Neural cell (in vitro differentiated cells): Measurements from ENCODE around the gene PSIP1. TPM values are rescaled to one million over a fixed set of nuclear protein-coding genes. Genes with fewer than 3 reads are reported as not detected.

ENCODE experiments used
- H2AFZ ChIP-seq: fragments of 200-600, 300-800 bp; sonication (generic), shearing (Covaris generic); 2 replicates; pipeline ENCODE4 v1.6.0; 2014; ENCODE audit warnings: low read depth, mild to moderate bottlenecking, antibody characterized with exemption, low read length, moderate library complexity
- H3F3A ChIP-seq: fragments of 200-600 bp; shearing (Covaris generic); 2 replicates; pipeline ENCODE4 v1.6.1; 2016; ENCODE audit warnings: mild to moderate bottlenecking, moderate library complexity, mixed read lengths, antibody characterized with exemption, low read length; ENCODE audit not compliant: insufficient read depth, poor library complexity, severe bottlenecking
- H3K27ac ChIP-seq: fragments of 200-600, 300-800 bp; sonication (generic), shearing (Covaris generic); 2 replicates; pipeline ENCODE4 v1.5.1; 2014; ENCODE audit warnings: mild to moderate bottlenecking, low read length, moderate library complexity
- H3K27me3 ChIP-seq: fragments of 300-800, 200-600 bp; sonication (generic), shearing (Covaris generic); 2 replicates; pipeline ENCODE4 v1.6.0; 2014; ENCODE audit warnings: mild to moderate bottlenecking, low read depth, low read length, moderate library complexity; ENCODE audit not compliant: insufficient read depth
- H3K36me3 ChIP-seq: fragments of 300-800, 200-600 bp; sonication (generic), shearing (Covaris generic); 2 replicates; pipeline ENCODE4 v1.5.1; 2014; ENCODE audit warnings: mild to moderate bottlenecking, antibody characterized with exemption, low read length, moderate library complexity; ENCODE audit not compliant: insufficient read depth
- H3K4me2 ChIP-seq: fragments of 300-800, 200-600 bp; sonication (generic), shearing (Covaris generic); 2 replicates; pipeline ENCODE4 v1.6.0; 2014; ENCODE audit warnings: mild to moderate bottlenecking, low read length
- H3K4me3 ChIP-seq: fragments of 300-800, 200-600 bp; sonication (generic), shearing (Covaris generic); 2 replicates; pipeline ENCODE4 v1.5.1; 2014; ENCODE audit warnings: mild to moderate bottlenecking, low read length, moderate library complexity
- H3K79me2 ChIP-seq: fragments of 200-600 bp; shearing (Covaris generic); replicated peaks from 2 replicates; pipeline ENCODE4 v1.6.0; 2014; ENCODE audit warnings: mild to moderate bottlenecking, low read length, moderate library complexity; ENCODE audit not compliant: insufficient read depth
- H3K9ac ChIP-seq: fragments of 300-800, 200-600 bp; sonication (generic), shearing (Covaris generic); 2 replicates; pipeline ENCODE4 v1.6.1; 2016; ENCODE audit warnings: mild to moderate bottlenecking, low read length, mixed read lengths
- H3K9me2 ChIP-seq: fragments of 200-600 bp; shearing (Covaris generic); 2 replicates; pipeline ENCODE4 v1.6.1; 2016; ENCODE audit warnings: mild to moderate bottlenecking, low read length, mixed read lengths; ENCODE audit not compliant: insufficient read depth
- H3K9me3 ChIP-seq: fragments of 200-600, 300-800 bp; sonication (generic), shearing (Covaris generic); 2 replicates; pipeline ENCODE4 v1.6.1; 2016; ENCODE audit warnings: mild to moderate bottlenecking, mixed run types, low read length, moderate library complexity, mixed read lengths
- H4K20me1 ChIP-seq: fragments of 200-600 bp; shearing (Covaris generic); 2 replicates; pipeline ENCODE4 v1.6.1; 2016; ENCODE audit warnings: mild to moderate bottlenecking, mixed run types; ENCODE audit not compliant: insufficient read depth
- EP300 ChIP-seq: fragments of 450-650 bp; conservative IDR thresholded peaks from 2 replicates; pipeline ENCODE4 v1.6.1; 2014; ENCODE audit warnings: antibody characterized with exemption, mild to moderate bottlenecking, moderate library complexity; ENCODE audit not compliant: poor library complexity, severe bottlenecking
- EZH2 ChIP-seq: fragments of 200-600, 300-800 bp; shearing (Covaris generic), sonication (generic); IDR thresholded peaks from 2 replicates; pipeline ENCODE4 v1.6.1; 2014; ENCODE audit warnings: antibody characterized with exemption, low read length, borderline replicate concordance, mild to moderate bottlenecking; ENCODE audit not compliant: insufficient read depth, poor library complexity, severe bottlenecking
- MXI1 ChIP-seq: fragments of 450-650 bp; conservative IDR thresholded peaks from 2 replicates; pipeline ENCODE4 v1.6.1; 2014; ENCODE audit warnings: antibody characterized with exemption, mild to moderate bottlenecking; ENCODE audit not compliant: poor library complexity, severe bottlenecking
- POLR2AphosphoS5 ChIP-seq: IDR thresholded peaks from 2 replicates; pipeline ENCODE4 v1.6.1; 2012
- RAD21 ChIP-seq: fragments of 450-650 bp; conservative IDR thresholded peaks from 2 replicates; pipeline ENCODE4 v1.6.1; 2014; ENCODE audit warnings: antibody characterized with exemption, mild to moderate bottlenecking, moderate library complexity
- SMC3 ChIP-seq: fragments of 450-650 bp; conservative IDR thresholded peaks from 2 replicates; pipeline ENCODE4 v1.6.1; 2014; ENCODE audit warnings: antibody characterized with exemption, mild to moderate bottlenecking, moderate library complexity; ENCODE audit not compliant: poor library complexity
- TAF1 ChIP-seq: IDR thresholded peaks from 2 replicates; pipeline ENCODE4 v1.6.1; 2012; ENCODE audit warnings: low read depth
- polyA plus RNA-seq: library from polyadenylated mRNA; depleted of rRNA; stranded (reverse); fragments of >200 nt; gene quantifications from 2 replicates; pipeline ENCODE4 v1.2.3, GENCODE V29; 2014
- TF ChIP-seq, protein P1 (sequence below): IDR thresholded peaks from 2 replicates; pipeline ENCODE4 v1.6.1; 2012; ENCODE audit warnings: borderline replicate concordance
- TF ChIP-seq, protein P2 (sequence below): fragments of 450-650 bp; IDR thresholded peaks from 2 replicates; pipeline ENCODE4 v1.5.1; 2014; ENCODE audit warnings: antibody characterized with exemption, mild to moderate bottlenecking, moderate library complexity; ENCODE audit not compliant: poor library complexity, severe bottlenecking

The PSIP1 gene
- polyA plus RNA-seq, 1 donor from 2014 or later, result 339 TPM

DNA sequence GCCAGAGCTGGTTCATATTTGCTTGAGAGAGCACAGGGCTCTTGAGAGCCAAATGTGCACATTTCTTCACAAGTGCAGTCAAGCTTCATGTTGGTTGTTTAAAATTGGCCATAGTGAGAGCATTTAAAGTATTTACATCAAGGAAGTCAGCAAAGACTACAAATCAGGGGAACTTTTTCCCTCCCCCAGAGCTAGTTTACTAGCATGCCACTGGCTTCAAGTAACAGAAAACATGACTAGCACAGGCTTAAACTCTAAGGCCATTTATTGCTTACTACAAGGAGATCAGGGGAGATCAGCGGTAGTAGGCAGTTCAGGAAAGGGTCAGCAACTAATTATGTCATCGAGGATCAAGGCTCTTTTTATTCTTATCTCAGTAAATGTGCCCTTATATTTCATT, 31.1 kb upstream of the PSIP1 start:
- H3K79me2 ChIP-seq, result no peaks in the 10 kb centered on the region
- no peak overlapping the region for H3K4me3 ChIP-seq
- no peak overlapping the region for H2AFZ ChIP-seq
- no peak overlapping the region for H3K27ac ChIP-seq
- no peak overlapping the region for H3K9ac ChIP-seq
- no peaks in the 10 kb centered on the region for H3K36me3 ChIP-seq
- no peaks in the 10 kb centered on the region for H3K9me2 ChIP-seq
- H3K9me3 ChIP-seq, result no peaks in the 10 kb centered on the region
- no peak for TF ChIP-seq EP300
- TF ChIP-seq, protein P1, sequence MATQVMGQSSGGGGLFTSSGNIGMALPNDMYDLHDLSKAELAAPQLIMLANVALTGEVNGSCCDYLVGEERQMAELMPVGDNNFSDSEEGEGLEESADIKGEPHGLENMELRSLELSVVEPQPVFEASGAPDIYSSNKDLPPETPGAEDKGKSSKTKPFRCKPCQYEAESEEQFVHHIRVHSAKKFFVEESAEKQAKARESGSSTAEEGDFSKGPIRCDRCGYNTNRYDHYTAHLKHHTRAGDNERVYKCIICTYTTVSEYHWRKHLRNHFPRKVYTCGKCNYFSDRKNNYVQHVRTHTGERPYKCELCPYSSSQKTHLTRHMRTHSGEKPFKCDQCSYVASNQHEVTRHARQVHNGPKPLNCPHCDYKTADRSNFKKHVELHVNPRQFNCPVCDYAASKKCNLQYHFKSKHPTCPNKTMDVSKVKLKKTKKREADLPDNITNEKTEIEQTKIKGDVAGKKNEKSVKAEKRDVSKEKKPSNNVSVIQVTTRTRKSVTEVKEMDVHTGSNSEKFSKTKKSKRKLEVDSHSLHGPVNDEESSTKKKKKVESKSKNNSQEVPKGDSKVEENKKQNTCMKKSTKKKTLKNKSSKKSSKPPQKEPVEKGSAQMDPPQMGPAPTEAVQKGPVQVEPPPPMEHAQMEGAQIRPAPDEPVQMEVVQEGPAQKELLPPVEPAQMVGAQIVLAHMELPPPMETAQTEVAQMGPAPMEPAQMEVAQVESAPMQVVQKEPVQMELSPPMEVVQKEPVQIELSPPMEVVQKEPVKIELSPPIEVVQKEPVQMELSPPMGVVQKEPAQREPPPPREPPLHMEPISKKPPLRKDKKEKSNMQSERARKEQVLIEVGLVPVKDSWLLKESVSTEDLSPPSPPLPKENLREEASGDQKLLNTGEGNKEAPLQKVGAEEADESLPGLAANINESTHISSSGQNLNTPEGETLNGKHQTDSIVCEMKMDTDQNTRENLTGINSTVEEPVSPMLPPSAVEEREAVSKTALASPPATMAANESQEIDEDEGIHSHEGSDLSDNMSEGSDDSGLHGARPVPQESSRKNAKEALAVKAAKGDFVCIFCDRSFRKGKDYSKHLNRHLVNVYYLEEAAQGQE, result no peak
- TF ChIP-seq MXI1, result no peak
- TF ChIP-seq EZH2, result no peak
- TF ChIP-seq, protein P2, sequence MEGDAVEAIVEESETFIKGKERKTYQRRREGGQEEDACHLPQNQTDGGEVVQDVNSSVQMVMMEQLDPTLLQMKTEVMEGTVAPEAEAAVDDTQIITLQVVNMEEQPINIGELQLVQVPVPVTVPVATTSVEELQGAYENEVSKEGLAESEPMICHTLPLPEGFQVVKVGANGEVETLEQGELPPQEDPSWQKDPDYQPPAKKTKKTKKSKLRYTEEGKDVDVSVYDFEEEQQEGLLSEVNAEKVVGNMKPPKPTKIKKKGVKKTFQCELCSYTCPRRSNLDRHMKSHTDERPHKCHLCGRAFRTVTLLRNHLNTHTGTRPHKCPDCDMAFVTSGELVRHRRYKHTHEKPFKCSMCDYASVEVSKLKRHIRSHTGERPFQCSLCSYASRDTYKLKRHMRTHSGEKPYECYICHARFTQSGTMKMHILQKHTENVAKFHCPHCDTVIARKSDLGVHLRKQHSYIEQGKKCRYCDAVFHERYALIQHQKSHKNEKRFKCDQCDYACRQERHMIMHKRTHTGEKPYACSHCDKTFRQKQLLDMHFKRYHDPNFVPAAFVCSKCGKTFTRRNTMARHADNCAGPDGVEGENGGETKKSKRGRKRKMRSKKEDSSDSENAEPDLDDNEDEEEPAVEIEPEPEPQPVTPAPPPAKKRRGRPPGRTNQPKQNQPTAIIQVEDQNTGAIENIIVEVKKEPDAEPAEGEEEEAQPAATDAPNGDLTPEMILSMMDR, result no peak
- no peak for TF ChIP-seq POLR2AphosphoS5
- TF ChIP-seq RAD21, result no peak
- no peak for TF ChIP-seq TAF1
- TF ChIP-seq SMC3, result no peak
- H3F3A ChIP-seq, result no peaks in the 10 kb centered on the region
- no peaks in the 10 kb centered on the region for H3K27me3 ChIP-seq
- no peak overlapping the region for H3K4me2 ChIP-seq
- no peaks in the 10 kb centered on the region for H4K20me1 ChIP-seq

DNA sequence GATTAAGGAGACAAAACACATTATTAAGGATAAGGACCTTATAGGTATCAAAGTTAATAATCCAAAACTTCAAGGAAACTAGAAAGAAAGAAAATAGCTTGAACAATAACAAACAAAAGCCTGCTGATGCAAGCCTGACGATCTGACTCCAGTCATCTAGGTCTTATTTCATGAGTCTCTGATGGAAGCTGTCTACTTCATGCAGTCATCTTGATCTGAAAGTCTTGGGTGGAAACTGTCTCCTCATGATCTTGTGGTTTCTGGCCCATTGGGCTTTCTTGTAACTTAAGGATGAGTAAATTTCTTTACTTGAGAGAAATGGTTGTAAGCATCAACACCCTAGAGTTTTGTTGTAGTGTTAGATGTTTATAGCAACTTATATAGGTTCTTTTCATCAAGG, 20.6 kb upstream of the PSIP1 start:
- no peaks in the 10 kb centered on the region for H3K9me2 ChIP-seq
- no peak overlapping the region for H3K27ac ChIP-seq
- H3K36me3 ChIP-seq, result no peaks in the 10 kb centered on the region
- no peak overlapping the region for H2AFZ ChIP-seq
- no peaks in the 10 kb centered on the region for H3F3A ChIP-seq
- no peaks in the 10 kb centered on the region for H3K79me2 ChIP-seq
- no peaks in the 10 kb centered on the region for H3K9me3 ChIP-seq
- no peaks in the 10 kb centered on the region for H4K20me1 ChIP-seq
- no peak overlapping the region for H3K9ac ChIP-seq
- no peak overlapping the region for H3K4me2 ChIP-seq
- TF ChIP-seq EZH2 (no peak), MXI1 (no peak), TAF1 (no peak), POLR2AphosphoS5 (no peak), RAD21 (no peak), SMC3 (no peak), EP300 (no peak)
- TF ChIP-seq, protein P2, result no peak
- TF ChIP-seq, protein P1, result no peak
- H3K4me3 ChIP-seq, result no peak overlapping the region
- H3K27me3 ChIP-seq, result no peaks in the 10 kb centered on the region
